Transverse colon (tissue), 4 donors: ENCODE data around the gene PRKCB.

ENCODE experiments used
- EP300 ChIP-seq: sonication (generic); formaldehyde crosslinking; IDR thresholded peaks from one replicate; pipeline ENCODE4 v1.6.1; 2017; ENCODE audit warnings: antibody characterized with exemption, low read depth
- POLR2AphosphoS5 ChIP-seq, 3 donors: sonication (generic); formaldehyde crosslinking; IDR thresholded peaks; one replicate each; pipeline ENCODE4 v1.6.1; 2016; ENCODE audit warnings: antibody characterized with exemption in 3 of 3
- TF ChIP-seq, protein P1 (sequence below), 5 experiments: fragments of 200-600 bp in 3 of 5; fragments of 450-650 bp in 2 of 5; sonication (generic) in 3 of 5; IDR thresholded peaks; 1 replicate in 2 of 5; 2 replicates in 3 of 5; pipeline ENCODE4 v1.5.1; 2016 to 2017; ENCODE audit warnings: antibody characterized with exemption in 5 of 5, inconsistent platforms in 3 of 5, mild to moderate bottlenecking in 2 of 5, moderate library complexity in 1 of 5

DNA sequence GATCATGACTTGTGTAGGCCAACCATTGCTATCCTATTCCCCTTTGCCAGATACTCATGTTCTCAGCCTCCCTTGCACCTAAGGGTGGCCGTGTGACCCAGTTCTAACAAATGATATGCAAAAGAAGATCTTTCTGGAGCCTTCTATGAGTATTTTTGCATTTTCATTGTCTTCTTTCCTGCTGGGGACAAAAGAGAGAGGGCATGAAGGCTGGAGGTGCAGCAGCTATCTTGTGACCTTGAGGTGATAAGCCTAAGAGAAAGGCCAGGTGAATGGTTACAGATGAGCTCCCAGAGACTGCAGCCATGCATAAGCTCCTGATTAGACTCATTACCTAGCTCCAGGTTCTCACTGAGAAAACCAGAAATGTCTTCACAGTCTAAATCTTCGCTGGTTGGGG lies 38.8 kb upstream of the PRKCB start:
- TF ChIP-seq, protein P1, sequence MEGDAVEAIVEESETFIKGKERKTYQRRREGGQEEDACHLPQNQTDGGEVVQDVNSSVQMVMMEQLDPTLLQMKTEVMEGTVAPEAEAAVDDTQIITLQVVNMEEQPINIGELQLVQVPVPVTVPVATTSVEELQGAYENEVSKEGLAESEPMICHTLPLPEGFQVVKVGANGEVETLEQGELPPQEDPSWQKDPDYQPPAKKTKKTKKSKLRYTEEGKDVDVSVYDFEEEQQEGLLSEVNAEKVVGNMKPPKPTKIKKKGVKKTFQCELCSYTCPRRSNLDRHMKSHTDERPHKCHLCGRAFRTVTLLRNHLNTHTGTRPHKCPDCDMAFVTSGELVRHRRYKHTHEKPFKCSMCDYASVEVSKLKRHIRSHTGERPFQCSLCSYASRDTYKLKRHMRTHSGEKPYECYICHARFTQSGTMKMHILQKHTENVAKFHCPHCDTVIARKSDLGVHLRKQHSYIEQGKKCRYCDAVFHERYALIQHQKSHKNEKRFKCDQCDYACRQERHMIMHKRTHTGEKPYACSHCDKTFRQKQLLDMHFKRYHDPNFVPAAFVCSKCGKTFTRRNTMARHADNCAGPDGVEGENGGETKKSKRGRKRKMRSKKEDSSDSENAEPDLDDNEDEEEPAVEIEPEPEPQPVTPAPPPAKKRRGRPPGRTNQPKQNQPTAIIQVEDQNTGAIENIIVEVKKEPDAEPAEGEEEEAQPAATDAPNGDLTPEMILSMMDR (IDR thresholded peaks at IDR 0.05): no peak
- TF ChIP-seq POLR2AphosphoS5 (IDR thresholded peaks at IDR 0.05) (no peak), EP300 (no peak)
